22Rv1 (cell line): ENCODE data around the gene LRPAP1.

ENCODE experiments used
- ZFX ChIP-seq: fragments of 450-650 bp; IDR thresholded peaks from 2 replicates; pipeline ENCODE4 v1.6.1; 2017; ENCODE audit warnings: antibody characterized with exemption, borderline replicate concordance
- TF ChIP-seq, protein P1 (sequence below): fragments of 450-650 bp; IDR thresholded peaks from 2 replicates; pipeline ENCODE4 v1.5.1; 2017; ENCODE audit warnings: mild to moderate bottlenecking

DNA sequence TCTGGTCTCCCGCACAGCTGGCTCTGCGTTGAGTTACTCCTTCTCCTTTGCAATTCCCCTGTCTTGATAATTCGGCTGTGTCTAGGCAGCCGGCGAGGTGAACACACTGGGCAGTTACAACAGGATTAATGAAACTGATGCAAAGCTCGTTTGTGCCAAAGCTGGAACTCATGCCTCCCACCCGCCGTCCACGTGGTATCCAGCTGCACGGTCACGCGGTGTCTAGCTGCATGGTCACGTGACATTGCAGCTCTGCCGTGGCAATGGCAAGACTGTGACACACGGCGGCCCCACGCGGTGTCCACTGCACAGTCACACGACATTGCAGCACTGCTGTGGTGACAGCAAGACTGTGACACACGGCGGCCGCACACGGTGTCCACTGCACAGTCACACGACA lies 31.2 kb upstream of the LRPAP1 start:
- TF ChIP-seq, protein P1, sequence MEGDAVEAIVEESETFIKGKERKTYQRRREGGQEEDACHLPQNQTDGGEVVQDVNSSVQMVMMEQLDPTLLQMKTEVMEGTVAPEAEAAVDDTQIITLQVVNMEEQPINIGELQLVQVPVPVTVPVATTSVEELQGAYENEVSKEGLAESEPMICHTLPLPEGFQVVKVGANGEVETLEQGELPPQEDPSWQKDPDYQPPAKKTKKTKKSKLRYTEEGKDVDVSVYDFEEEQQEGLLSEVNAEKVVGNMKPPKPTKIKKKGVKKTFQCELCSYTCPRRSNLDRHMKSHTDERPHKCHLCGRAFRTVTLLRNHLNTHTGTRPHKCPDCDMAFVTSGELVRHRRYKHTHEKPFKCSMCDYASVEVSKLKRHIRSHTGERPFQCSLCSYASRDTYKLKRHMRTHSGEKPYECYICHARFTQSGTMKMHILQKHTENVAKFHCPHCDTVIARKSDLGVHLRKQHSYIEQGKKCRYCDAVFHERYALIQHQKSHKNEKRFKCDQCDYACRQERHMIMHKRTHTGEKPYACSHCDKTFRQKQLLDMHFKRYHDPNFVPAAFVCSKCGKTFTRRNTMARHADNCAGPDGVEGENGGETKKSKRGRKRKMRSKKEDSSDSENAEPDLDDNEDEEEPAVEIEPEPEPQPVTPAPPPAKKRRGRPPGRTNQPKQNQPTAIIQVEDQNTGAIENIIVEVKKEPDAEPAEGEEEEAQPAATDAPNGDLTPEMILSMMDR, result no peak
- no peak for TF ChIP-seq ZFX
